ENCODE measurements around the gene GNG12.

DNA sequence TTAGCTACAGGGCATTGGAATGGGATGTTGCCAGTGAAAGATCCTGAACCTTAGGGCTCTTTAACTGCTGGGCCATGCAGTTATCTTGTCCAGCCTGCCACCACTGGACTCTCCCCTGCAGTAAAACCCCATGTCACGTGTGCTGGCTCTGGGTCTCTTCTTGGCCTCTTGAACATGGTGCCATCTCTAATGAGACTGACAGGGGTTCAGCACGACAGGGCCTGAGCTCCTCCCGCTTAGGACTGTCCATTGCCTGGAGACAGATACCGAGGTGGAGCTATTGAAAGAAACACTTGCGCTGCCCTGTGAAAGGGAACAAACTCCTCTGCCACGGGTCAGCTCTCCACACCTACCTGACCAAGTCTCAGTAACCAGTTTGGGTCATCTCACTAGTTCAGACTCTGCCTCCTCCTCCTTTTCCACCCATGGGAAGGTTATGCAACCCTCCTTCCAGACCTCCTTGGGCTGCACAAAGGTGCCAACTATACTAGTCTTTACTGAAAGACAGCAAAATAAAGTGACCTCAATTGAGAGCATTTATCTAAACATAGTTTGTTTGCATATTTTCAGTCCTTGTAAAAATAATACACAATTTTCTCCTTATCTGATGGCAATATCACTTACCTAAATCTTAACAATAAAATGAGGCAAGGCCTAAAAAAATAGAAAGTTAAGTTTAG is 66.0 kb downstream of the GNG12 start:
- TF ChIP-seq ZNF70 (CRISPR knock-in tag; IDR thresholded peaks at IDR 0.05) (no peak), ISL1 (CRISPR knock-in tag; IDR thresholded peaks at IDR 0.05) (no peak), ZC3H10 (CRISPR knock-in tag; IDR thresholded peaks at IDR 0.05) (no peak), PPARA (CRISPR knock-in tag; IDR thresholded peaks at IDR 0.05; ENCODE audit: borderline replicate concordance) (no peak), ESRRG (CRISPR knock-in tag; IDR thresholded peaks at IDR 0.05) (no peak), GLIS3 (CRISPR knock-in tag; IDR thresholded peaks at IDR 0.05) (no peak), ZFP30 (CRISPR knock-in tag; IDR thresholded peaks at IDR 0.05) (no peak), ZFP3 (CRISPR knock-in tag; IDR thresholded peaks at IDR 0.05) (no peak), TCF4 (CRISPR knock-in tag; IDR thresholded peaks at IDR 0.05; ENCODE audit: borderline replicate concordance) (no peak)
- TF ChIP-seq, protein P1, sequence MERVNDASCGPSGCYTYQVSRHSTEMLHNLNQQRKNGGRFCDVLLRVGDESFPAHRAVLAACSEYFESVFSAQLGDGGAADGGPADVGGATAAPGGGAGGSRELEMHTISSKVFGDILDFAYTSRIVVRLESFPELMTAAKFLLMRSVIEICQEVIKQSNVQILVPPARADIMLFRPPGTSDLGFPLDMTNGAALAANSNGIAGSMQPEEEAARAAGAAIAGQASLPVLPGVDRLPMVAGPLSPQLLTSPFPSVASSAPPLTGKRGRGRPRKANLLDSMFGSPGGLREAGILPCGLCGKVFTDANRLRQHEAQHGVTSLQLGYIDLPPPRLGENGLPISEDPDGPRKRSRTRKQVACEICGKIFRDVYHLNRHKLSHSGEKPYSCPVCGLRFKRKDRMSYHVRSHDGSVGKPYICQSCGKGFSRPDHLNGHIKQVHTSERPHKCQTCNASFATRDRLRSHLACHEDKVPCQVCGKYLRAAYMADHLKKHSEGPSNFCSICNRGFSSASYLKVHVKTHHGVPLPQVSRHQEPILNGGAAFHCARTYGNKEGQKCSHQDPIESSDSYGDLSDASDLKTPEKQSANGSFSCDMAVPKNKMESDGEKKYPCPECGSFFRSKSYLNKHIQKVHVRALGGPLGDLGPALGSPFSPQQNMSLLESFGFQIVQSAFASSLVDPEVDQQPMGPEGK (CRISPR knock-in tag; IDR thresholded peaks at IDR 0.05; ENCODE audit: borderline replicate concordance): no peak
- TF ChIP-seq, protein P2, sequence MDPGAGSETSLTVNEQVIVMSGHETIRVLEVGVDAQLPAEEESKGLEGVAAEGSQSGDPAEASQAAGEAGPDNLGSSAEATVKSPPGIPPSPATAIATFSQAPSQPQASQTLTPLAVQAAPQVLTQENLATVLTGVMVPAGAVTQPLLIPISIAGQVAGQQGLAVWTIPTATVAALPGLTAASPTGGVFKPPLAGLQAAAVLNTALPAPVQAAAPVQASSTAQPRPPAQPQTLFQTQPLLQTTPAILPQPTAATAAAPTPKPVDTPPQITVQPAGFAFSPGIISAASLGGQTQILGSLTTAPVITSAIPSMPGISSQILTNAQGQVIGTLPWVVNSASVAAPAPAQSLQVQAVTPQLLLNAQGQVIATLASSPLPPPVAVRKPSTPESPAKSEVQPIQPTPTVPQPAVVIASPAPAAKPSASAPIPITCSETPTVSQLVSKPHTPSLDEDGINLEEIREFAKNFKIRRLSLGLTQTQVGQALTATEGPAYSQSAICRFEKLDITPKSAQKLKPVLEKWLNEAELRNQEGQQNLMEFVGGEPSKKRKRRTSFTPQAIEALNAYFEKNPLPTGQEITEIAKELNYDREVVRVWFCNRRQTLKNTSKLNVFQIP (CRISPR knock-in tag; IDR thresholded peaks at IDR 0.05; ENCODE audit: borderline replicate concordance, low read depth): no peak
- TF ChIP-seq, protein P3, sequence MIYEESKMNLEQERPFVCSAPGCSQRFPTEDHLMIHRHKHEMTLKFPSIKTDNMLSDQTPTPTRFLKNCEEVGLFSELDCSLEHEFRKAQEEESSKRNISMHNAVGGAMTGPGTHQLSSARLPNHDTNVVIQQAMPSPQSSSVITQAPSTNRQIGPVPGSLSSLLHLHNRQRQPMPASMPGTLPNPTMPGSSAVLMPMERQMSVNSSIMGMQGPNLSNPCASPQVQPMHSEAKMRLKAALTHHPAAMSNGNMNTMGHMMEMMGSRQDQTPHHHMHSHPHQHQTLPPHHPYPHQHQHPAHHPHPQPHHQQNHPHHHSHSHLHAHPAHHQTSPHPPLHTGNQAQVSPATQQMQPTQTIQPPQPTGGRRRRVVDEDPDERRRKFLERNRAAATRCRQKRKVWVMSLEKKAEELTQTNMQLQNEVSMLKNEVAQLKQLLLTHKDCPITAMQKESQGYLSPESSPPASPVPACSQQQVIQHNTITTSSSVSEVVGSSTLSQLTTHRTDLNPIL (CRISPR knock-in tag; IDR thresholded peaks at IDR 0.05; ENCODE audit: low read depth): no peak
